GM20000 (cell line): ENCODE results near the gene SYCN.

Experiments used
- DNase-seq: peaks from one replicate; pipeline ENCODE4 v3.0.0; 2012; ENCODE audit warnings: low spot score
- TF ChIP-seq, protein P1 (sequence below): IDR thresholded peaks from 2 replicates; pipeline ENCODE4 v1.5.1; 2012; ENCODE audit warnings: mild to moderate bottlenecking, control low read depth; ENCODE audit errors: extremely low read depth, missing control alignments

The SYCN gene

GRCh38 chr19:39174558-39175544, 29.2 kb downstream of the SYCN start:
- no peak for DNase-seq
- TF ChIP-seq, protein P1, sequence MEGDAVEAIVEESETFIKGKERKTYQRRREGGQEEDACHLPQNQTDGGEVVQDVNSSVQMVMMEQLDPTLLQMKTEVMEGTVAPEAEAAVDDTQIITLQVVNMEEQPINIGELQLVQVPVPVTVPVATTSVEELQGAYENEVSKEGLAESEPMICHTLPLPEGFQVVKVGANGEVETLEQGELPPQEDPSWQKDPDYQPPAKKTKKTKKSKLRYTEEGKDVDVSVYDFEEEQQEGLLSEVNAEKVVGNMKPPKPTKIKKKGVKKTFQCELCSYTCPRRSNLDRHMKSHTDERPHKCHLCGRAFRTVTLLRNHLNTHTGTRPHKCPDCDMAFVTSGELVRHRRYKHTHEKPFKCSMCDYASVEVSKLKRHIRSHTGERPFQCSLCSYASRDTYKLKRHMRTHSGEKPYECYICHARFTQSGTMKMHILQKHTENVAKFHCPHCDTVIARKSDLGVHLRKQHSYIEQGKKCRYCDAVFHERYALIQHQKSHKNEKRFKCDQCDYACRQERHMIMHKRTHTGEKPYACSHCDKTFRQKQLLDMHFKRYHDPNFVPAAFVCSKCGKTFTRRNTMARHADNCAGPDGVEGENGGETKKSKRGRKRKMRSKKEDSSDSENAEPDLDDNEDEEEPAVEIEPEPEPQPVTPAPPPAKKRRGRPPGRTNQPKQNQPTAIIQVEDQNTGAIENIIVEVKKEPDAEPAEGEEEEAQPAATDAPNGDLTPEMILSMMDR: no peak

- DNase-seq: no peak
- TF ChIP-seq, protein P1: no peak
These were observed 29.9 kb downstream of the SYCN start for GRCh38 chr19:39174142-39174541.

- TF ChIP-seq, protein P1: no peak
- no peak for DNase-seq
These were observed 30.5 kb downstream of the SYCN start for GRCh38 chr19:39173502-39173991.

DNA sequence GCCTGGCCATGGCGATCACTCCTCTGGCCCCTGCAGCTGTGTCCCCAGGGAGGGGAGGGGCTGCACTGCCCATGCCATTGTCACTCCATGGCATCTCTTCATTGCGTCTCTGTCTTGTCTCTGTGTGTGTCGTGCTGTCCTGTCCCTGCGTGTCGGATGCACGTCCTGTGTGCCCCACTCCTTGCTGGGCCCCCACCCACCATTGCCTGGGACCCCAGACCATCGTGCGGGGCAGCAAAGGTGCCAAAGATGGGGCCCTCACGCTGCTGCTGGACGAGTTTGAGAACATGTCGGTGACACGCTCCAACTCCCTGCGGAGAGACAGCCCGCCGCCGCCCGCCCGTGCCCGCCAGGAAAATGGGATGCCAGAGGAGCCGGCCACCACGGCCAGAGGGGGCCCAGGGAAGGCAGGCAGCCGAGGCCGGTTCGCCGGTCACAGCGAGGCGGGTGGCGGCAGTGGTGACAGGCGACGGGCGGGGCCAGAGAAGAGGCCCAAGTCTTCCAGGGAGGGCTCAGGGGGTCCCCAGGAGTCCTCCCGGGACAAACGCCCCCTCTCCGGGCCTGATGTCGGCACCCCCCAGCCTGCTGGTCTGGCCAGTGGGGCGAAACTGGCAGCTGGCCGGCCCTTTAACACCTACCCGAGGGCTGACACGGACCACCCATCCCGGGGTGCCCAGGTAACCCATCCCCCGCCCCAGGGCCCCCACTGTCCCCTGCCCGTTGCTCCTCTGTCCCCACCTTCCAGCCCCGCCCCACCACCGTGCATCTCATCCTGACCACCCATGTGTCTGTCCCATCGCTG, 31.2 kb downstream of the SYCN start:
- TF ChIP-seq, protein P1: no peak

GRCh38 chr19:39171479-39172465, 32.3 kb downstream of the SYCN start:
- TF ChIP-seq, protein P1: no peak
- no peak for DNase-seq

More for the DNA sequence above, 31.2 kb downstream of the SYCN start:
- no peak for DNase-seq

GRCh38 chr19:39170386-39171231, 33.5 kb downstream of the SYCN start:
- no peak for DNase-seq
- TF ChIP-seq, protein P1: no peak
